ENCODE data around the gene FBXL20. TPM values are rescaled to one million over a fixed set of nuclear protein-coding genes. Genes with fewer than 3 reads are reported as not detected.
"Not testable (repeated sequence)": the region's sequence is repeated elsewhere in the genome, so short reads cannot be mapped to it uniquely, and the experiment has no call there.

FBXL20 gene
- total RNA-seq, 1 experiment from 2014 or later, result 10.9 TPM

DNA sequence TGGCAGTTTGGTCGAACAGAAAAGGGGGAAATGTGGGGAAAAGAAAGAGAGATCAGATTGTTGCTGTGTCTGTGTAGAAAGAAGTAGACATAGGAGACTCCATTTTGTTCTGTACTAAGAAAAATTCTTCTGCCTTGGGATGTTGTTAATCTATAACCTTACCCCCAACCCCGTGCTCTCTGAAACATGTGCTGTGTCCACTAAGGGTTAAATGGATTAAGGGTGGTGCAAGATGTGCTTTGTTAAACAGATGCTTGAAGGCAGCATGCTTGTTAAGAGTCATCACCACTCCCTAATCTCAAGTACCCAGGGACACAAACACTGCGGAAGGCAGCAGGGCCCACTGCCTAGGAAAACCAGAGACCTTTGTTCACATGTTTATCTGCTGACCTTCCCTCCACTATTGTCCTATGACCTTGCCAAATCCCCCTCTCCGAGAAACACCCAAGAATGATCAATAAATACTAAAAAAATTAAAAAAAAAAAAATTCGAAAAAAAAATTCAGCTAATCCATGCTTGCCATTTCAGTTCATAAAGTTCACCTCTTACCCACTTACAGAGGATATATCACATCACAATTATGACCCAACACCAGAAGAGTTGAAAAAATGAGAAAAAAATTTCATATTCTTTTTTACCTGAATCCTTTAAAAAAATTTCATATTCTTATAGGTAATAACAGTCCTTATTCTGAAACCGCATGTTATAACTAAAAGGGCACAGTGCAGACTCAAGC, 67.2 kb downstream of the FBXL20 start:
- DNase-seq (ENCODE audit: extremely low read depth, low read depth), result not testable (repeated sequence)

DNA sequence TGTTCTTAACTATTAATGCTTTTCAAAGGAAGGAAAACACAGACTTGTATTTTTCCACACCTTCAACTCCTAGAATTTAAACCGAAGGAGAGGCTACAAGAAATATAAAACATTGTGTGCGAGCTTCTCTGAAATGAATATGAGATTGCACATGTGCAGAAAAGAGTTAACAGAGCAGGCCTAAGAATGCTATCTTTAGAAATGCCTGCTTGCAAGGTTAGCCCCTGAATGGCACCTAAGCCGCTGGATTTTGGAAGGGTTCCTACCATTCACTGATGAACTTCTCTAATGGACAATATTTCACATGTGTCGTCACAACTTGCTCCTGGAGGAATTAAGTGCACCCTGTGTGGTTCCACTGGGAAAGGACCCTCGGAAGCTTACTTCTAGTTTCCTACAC, 69.3 kb downstream of the FBXL20 start:
- no peak for DNase-seq (ENCODE audit: extremely low read depth, low read depth)

DNA sequence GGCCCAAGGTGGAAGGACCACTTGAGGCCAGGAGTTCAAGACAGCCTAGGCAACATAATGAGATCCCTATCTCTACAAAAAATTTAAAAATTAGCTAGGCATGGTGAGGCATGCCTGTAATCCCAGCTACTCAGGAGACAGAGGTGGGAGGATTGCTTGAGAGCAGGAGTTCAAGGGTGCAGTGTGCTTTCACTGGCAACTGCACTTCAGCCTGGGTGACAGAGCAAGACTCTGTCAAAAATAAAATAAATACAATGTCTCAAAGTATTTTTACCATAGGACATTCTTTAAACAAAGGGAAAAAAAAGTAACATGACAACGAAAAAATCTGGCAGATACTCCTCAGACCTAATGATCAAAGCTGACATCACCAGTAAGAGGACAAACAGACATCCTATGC, 72.6 kb downstream of the FBXL20 start:
- no peak for DNase-seq (ENCODE audit: extremely low read depth, low read depth)

DNA sequence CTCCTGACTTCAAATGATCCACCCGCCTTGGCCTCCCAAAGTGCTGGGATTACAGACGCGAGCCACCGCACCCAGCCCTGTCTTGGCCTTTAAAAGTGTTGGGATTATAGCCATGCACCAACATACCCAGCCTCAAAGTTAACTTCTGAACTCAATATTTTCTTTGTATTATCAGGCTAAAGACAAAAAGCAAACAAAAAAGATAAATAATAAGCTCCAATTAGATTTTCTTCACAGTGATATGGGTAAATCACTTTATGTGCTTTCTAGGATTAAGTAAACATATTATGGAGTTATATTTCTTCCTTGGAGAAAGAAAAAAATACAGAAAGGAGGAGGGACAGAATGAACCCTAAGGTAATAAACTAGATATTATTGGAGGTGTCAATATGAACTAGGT, 74.3 kb downstream of the FBXL20 start:
- no peak for DNase-seq (ENCODE audit: extremely low read depth, low read depth)

DNA sequence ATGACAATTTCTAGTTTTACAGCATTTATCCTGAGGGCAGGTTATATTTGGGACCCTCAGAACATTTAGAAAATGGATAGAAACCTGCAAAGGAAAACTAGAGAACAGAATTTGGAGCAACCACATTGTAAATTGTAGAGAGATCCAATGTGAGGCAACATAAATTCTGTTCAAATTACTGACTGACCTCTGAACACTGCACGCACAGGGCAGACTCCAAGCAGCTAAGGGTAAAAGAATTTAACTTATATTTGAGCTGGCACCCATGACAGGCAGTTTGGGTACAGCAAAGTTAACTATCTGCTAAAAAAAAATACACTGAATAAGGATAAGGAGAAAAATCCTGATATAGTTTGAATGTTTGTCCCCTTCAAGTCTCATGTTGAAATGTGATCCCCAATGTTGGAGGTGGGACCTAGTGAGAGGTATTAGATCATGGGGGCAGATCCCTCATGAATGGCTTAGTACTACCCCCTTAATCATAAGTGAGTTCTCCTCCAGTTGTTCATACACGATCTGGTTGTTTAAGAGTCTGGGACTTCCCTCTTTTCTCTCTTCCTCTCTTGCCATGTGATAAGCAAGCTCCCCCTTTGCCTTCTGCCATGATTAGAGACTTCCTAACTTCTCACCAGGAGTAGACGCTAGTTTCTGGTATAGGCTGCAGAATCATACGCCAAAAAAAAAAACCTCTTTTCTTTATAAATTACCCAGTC, 75.7 kb downstream of the FBXL20 start:
- DNase-seq (ENCODE audit: extremely low read depth, low read depth), result no peak

DNA sequence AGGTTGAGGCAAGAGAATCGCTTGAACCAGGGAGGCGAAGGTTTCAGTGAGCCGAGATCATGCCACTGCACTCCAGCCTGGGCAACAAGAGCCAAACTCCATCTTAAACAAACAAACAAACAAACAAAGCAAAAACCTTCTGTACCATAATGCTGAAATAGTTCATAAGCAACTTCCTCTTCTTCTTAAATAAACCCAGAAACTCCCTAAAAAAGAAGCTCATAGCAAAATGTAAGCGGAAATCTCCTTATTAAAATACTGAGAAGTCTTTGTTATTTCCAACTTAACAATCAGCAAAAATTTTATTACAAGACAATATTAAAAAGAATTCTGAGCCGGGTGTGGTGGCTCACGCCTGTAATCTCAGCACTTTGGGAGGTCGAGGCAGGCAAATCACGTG, 82.8 kb downstream of the FBXL20 start:
- no peak for DNase-seq (ENCODE audit: extremely low read depth, low read depth)

DNA sequence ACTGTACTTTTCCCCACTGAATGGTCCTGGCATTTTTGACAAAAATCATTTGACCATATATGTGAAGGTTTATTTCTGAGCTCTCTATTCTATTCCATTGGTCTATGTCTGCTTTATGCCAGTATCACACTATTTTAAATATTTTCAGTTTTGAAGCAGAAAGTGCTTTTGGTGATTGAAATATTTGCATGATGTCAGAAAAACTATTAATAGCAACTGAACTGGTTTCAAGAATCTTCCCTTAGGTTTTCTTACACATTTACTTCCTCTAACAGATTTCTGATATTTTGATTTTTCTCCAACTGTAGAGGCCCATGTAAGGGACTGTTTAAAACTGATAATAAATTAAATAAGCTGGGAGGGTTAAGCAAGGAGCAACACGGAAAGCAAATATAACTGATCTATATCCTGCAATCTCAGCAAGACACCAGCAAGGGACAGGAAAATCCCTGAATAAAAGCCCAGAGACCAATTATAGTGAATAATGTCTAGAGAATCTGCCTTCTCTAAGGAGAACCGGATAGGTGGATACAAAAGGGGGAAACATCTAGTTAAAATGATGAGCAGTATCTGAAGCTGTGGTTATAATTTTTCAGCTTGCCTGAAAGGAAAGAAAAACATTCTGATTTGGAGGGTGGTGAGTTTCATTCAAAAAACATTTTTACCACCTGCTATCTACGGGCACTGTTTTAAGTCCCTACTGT, 94.8 kb downstream of the FBXL20 start:
- no peak for DNase-seq (ENCODE audit: extremely low read depth, low read depth)

DNA sequence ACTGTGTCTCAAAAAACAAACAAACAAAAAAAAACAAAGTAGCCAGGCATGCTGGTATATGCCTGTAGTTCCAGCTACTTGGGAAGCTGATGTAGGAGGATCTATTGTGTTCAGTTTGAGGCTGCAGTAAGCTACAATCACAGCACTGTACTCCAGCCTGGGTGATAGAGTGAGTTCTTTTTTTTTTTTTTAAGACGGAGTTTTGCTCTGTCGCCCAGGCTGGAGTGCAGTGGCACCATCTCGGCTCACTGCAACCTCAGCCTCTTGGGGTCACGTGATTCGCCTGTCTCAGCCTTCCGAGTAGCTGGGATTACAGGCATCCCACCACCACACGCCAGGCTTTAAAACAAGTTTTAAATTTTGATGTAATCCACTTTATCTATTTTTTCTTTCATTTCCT, 95.4 kb downstream of the FBXL20 start:
- DNase-seq (ENCODE audit: extremely low read depth, low read depth), result no peak

DNA sequence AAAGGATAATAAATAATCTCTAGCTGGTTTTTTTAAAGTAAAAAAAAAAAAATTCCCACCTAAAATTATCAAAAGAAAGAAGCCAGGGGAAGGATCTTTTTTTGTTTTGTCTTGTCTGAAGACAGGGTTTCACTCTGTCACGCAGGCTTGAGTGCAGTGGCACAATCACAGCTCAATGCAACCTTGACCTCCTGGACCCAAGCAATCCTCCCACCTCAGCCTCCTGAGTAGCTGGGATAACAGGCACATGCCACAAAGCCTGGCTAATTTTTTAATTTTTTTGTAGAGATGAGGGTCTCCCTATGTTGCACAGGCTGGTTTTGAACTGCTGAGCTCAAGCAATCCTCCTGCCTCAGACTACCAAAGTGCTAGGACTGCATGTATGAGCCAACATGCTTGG, 97.2 kb downstream of the FBXL20 start:
- DNase-seq (ENCODE audit: extremely low read depth, low read depth), result no peak

DNA sequence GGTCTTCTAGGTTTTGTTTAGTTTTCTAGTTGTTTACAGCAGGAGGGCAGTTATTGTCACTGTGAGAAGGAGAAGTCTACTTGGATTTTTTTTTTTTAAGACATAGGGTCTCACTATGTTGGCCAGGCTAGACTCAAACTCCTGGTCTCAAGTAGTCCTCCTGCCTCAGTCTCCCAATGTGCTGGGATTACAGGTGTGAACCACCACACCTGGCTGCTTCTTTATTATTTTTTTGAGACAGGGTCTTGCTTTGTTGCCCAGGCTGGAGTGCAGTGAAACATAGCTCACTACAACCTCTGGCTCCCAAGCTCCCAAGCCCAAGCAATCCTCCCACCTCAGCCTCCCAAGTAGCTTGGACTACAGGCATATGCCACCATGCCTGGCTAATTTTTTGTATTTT, 107.4 kb downstream of the FBXL20 start:
- no peak for DNase-seq (ENCODE audit: extremely low read depth, low read depth)

DNA sequence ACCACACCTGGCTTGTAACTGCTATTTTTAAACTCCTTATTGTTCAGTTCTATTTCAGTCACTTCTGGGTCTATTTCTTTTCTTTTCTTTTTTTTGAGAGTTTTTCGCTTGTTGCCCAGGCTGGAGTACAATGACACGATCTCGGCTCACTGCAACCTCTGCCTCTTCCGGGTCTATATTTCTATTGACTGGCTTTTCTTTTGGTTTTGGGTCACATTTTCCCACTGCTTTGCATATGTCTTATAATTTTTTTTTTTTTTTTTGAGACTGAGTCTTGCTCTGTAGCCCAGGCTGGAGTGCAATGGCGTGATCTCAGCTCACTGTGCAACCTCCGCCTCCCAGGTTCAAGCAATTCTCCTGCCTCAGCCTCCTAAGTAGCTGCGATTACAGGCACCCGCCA, 108.9 kb downstream of the FBXL20 start:
- not testable (repeated sequence) for DNase-seq (ENCODE audit: extremely low read depth, low read depth)

DNA sequence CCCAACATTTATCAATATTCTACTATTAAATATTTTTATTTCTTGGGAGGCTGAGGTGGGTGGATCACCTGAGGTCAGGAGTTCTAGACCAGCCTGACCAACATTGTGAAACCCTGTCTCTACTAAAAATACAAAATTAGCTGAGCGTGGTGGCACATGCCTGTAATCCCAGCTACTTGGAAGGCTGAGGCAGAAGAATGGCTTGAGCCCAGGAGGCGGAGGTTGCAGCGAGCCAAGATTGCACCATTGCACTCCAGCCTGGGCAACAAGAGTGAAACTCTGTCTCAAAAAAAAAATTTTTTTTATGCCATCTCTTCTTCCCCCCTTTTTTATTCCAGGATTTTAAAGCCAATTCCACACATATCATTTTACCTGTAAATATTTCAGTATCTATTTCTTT, 114.9 kb downstream of the FBXL20 start:
- not testable (repeated sequence) for DNase-seq (ENCODE audit: extremely low read depth, low read depth)

DNA sequence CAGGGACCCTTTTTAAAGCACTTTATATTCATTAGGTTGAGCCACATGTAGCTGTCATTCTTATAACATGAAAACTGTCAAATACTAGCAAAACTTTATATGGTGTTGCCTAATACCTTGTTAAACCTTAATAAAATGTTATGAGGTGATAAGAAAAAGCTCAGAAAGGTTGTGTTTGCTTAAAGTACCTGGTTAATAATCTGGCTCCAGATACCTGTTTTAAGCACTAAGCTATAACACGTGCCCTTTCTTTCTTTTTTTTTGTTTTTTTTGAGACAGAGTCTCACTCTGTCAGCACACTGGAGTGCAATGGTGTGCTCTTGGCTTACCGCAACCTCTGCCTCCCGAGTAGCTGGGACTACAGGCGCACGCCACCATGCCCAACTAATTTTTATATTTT, 116.7 kb downstream of the FBXL20 start:
- DNase-seq (ENCODE audit: extremely low read depth, low read depth), result no peak

DNA sequence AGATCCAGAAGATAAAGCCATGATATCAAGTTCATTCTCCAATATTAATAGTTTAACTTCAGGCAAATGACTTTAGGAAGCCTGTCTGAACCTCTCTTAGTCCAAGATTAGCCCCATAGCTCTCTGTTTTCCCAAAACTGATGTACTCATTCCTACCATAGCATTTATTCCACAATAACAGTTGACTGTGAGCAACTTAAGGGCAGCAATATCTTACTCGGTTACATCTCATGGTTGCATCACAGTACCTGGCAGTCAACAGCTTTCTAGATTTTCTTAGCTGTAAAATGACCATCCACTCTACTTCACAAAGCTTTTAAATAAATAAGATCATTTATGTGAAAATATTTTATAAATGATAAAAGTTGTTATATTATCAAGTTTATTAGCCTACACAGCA, 117.5 kb downstream of the FBXL20 start:
- DNase-seq (ENCODE audit: extremely low read depth, low read depth), result no peak

DNA sequence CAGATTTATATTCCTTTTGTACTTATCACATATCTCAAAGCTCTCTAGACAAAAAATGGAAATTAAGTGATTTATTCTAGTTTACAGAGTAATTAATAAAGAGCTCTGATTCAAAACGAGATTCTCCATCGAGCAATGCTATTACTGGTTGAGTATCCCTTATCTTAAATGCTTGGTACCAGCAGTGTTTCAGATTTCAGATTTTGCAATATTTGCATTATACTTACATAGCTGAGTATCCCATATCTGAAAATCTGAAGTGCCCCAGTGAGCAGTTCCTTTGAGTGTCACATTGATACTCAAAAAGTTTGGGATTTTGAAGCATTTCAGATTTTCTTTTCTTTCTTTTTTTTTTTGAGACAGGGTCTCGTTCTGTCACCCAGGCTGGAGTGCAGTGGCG, 118.3 kb downstream of the FBXL20 start:
- DNase-seq (ENCODE audit: extremely low read depth, low read depth), result no peak

DNA sequence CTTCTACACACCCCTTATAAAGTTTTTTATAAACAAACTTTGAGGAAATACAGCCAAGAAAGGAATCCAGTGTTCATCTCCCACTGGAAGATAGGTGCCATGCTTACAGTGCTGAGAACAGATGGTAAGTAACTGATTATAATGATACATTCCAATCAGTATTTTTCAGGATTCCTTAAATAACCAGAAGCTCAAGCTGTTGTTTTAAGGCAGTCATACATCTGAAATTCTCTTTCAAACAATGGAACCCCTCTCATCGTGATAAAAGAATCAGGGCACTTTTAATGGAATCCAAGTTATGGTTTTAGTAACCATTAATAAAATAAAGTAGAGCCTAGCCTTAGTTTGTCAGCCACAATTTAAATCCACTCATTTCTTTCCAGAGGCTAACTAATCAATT, 119.6 kb downstream of the FBXL20 start:
- no peak for DNase-seq (ENCODE audit: extremely low read depth, low read depth)

DNA sequence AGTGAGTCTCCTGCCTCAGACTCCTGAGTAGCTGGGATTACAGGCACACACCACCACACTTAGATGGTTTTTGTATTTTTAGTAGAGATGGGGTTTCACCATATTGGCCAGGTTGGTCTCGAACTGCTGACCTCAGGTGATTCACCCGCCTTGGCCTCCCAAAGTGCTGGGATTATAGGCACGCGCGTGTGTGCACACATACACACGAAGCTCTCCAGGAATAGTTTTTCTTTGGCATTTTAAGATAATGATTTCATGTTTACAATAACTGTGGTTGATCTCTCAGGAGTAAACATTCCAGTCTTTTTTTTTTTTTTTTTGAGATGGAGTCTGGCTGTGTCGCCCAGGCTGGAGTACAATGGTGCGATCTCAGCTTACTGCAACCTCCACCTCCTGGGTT, 123.2 kb downstream of the FBXL20 start:
- not testable (repeated sequence) for DNase-seq (ENCODE audit: extremely low read depth, low read depth)

DNA sequence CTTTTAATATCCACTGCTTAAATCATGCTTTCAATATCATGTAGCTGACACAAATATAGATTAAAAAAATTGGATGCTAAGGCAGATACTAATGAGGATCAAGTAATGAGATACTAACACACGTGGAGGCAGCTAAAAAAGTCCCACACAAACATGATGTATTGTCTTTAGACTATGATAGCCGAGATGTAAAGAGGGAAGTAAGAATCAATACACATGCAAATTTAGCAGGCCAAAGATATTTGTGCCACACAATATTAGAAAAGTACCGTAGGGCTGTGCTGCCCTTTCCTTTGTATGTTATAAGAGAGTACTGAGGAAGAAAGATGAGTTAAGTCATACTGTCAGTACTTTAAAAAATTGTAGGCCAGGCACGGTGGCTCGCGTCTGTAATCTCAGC, 124.3 kb downstream of the FBXL20 start:
- no peak for DNase-seq (ENCODE audit: extremely low read depth, low read depth)

DNA sequence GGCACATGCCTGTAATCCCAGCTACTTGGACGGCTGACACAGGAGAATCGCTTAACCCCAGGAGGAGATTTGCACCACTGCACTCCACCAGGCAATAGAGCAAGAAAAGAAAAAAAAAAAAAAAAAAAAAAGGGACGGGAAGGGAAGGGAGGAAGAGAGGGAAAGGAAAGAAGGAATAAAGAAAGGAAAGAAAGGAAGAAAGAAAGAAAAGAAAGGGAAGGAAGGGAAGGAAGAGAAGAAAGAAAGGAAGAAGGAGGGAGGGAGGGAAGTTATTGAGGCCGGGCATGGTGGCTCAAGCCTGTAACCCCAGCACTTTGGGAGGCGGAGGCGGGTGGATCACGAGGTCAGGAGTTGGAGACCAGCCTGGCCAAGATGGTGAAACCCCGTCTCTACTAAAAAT, 125.3 kb downstream of the FBXL20 start:
- no peak for DNase-seq (ENCODE audit: extremely low read depth, low read depth)

DNA sequence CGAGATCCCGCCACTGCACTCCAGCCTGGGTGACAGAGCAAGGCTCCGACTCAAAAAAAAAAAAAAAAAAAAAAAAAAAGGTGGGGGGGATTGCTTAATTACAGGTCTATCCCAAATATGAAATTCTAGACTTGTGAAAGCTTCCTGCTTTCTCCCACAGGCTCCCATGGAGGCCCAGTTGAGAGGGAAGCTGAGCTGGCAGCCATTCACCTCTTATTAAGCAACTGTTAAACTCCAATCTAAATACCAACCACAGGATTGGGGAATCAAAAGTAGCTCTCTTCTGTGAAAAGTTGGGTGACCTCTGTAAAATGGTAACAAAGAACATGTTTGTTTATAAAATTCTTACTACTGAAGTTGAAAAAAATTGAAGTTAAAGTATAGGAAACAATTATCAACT, 129.9 kb downstream of the FBXL20 start:
- DNase-seq (ENCODE audit: extremely low read depth, low read depth), result no peak

DNA sequence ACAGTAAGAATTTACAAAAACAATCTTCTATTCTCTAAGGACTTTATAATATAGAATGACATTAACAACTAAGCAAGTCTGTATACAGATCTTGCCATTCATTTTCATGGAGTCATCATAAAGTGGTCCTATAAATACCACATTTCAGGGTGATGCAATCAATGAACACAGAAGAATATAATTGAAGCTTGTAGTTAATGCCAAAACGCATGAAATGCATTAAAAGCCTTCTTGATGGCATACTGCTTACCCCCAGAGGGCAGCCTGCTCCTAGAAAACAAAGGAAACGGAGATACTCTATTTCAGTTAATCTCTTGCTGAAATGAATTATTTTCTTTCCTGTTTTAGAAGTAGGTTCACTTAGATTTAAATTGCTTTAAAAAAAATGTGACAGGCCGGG, 130.5 kb downstream of the FBXL20 start:
- peak; percentile 3 for DNase-seq (ENCODE audit: extremely low read depth, low read depth)

DNA sequence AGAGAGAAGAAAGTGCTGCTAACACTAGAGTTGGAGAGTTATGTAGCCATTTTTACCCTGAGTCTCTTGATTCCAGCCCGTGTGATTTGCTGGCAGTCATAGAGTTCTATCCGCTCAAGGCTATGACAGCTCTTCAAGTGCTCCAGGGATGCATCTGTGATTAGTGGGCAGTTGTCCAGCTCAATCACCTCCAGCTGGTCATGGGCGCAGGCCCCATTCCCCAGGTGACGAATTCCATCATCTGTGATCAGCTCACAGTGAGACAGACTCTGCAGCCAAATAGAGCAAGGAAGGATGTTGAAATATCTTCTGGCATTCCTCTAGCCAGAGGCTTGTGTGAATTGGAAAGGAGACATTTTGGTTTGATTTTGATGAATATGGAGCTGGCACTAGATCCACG, 137.3 kb downstream of the FBXL20 start:
- no peak for DNase-seq (ENCODE audit: extremely low read depth, low read depth)

All from NCI-H460 (cell line).